OCI-LY7 (cell line): ENCODE results near the gene SLC39A10. TPM values are rescaled to one million over a fixed set of nuclear protein-coding genes. Genes with fewer than 3 reads are reported as not detected.

ENCODE experiments used
- BruUV-seq: library from RNA; stranded (reverse); fragments of 400-500 nt; replicated peaks from 2 replicates; lab custom pipeline; 2021; lab: Mats Ljungman, UMichigan
- CTCF ChIA-PET: fragments of 300-600 bp; sonication (Branson Sonifier 250); formaldehyde crosslinking; loops from one replicate; lab custom pipeline; 2022; ENCODE audit warnings: antibody characterized with exemption; ENCODE audit not compliant: unreplicated experiment; lab: Charles Lee
- POLR2A ChIA-PET: fragments of 300-600 bp; sonication (Branson Sonifier 250); formaldehyde crosslinking; loops from one replicate; lab custom pipeline; 2022; ENCODE audit warnings: antibody characterized with exemption; lab: Charles Lee
- DNase-seq: peaks from one replicate; pipeline ENCODE4 v3.0.0-alpha.2; 2015; ENCODE audit warnings: low spot score
- H2AFZ ChIP-seq: fragments of 200-600 bp; sonication (generic), shearing (Covaris generic); 2 replicates; pipeline ENCODE4 v1.6.1; 2014; ENCODE audit warnings: mild to moderate bottlenecking, antibody characterized with exemption, low read length, moderate library complexity
- H3K27ac ChIP-seq: fragments of 200-600 bp; sonication (generic); 2 replicates; pipeline ENCODE4 v1.5.1; 2014; ENCODE audit warnings: mixed run types, low read depth, mild to moderate bottlenecking, moderate library complexity, low read length, inconsistent platforms; ENCODE audit not compliant: poor library complexity, severe bottlenecking
- H3K36me3 ChIP-seq: fragments of 200-600 bp; sonication (generic); 2 replicates; pipeline ENCODE4 v1.6.1; 2014; ENCODE audit warnings: mild to moderate bottlenecking, antibody characterized with exemption, low read length, moderate library complexity, mixed read lengths; ENCODE audit not compliant: insufficient read depth
- H3K4me1 ChIP-seq: fragments of 200-600 bp; sonication (generic); 2 replicates; pipeline ENCODE4 v1.5.1; 2014; ENCODE audit warnings: mild to moderate bottlenecking, low read length; ENCODE audit not compliant: insufficient read depth, poor library complexity, severe bottlenecking
- H3K4me2 ChIP-seq: fragments of 200-600 bp; sonication (generic); 2 replicates; pipeline ENCODE4 v1.6.1; 2014; ENCODE audit warnings: mild to moderate bottlenecking, low read length
- H3K4me3 ChIP-seq: fragments of 200-600 bp; sonication (generic); 2 replicates; pipeline ENCODE4 v1.5.1; 2014; ENCODE audit warnings: mild to moderate bottlenecking, low read depth, low read length; ENCODE audit not compliant: poor library complexity, severe bottlenecking
- H3K79me2 ChIP-seq: fragments of 200-600 bp; sonication (generic); 2 replicates; pipeline ENCODE4 v1.6.1; 2016; ENCODE audit warnings: low read depth, mild to moderate bottlenecking, low read length, moderate library complexity, mixed read lengths; ENCODE audit not compliant: insufficient read depth
- H3K9me2 ChIP-seq: fragments of 200-600 bp; sonication (generic); 2 replicates; pipeline ENCODE4 v1.6.1; 2016; ENCODE audit warnings: mild to moderate bottlenecking, low read length, mixed read lengths; ENCODE audit not compliant: insufficient read depth
- H3K9me3 ChIP-seq: fragments of 200-600 bp; sonication (generic); 2 replicates; pipeline ENCODE4 v1.6.1; 2014; ENCODE audit warnings: mild to moderate bottlenecking, mixed run types, low read length, mixed read lengths
- H4K20me1 ChIP-seq: fragments of 200-600 bp; sonication (generic); 2 replicates; pipeline ENCODE4 v1.6.1; 2014; ENCODE audit warnings: mild to moderate bottlenecking, antibody characterized with exemption, low read length, moderate library complexity, mixed read lengths; ENCODE audit not compliant: insufficient read depth
- CTCF ChIP-seq: fragments of 200-600 bp; sonication (generic); conservative IDR thresholded peaks from 2 replicates; pipeline ENCODE4 v1.5.1; 2014; ENCODE audit warnings: mild to moderate bottlenecking, antibody characterized with exemption, low read length, moderate library complexity, mixed read lengths
- EZH2phosphoT487 ChIP-seq: fragments of 200-600 bp; sonication (generic); IDR thresholded peaks from 2 replicates; pipeline ENCODE4 v1.6.1; 2018; ENCODE audit warnings: low read depth, borderline replicate concordance, mild to moderate bottlenecking, mixed run types, antibody characterized with exemption, low read length, moderate library complexity, mixed read lengths
- intact Hi-C: fragments of 100-400 bp; cut with micrococcal nuclease; formaldehyde crosslinking; loops from one replicate; pipeline ENCODE4 v1.10.0; 2022; ENCODE audit not compliant: unreplicated experiment
- total RNA-seq, 2 experiments: library from RNA; depleted of rRNA in 1 of 2; stranded (reverse); fragments of >200 nt in 1 of 2; shearing (Covaris generic) in 1 of 2; gene quantifications; 2 replicates each; pipeline ENCODE4 v1.2.3, GENCODE V29; 2014 to 2022

Gene SLC39A10
- total RNA-seq, 2 experiments from 2014 or later, result 14.7 to 31.9 TPM

- Histone ChIP-seq H3K79me2 (no peaks in the 10 kb centered on the region), H3K9me2 (no peaks in the 10 kb centered on the region), H3K4me3 (no peak overlapping the region), H3K4me1 (no peaks in the 10 kb centered on the region), H2AFZ (no peak overlapping the region), H4K20me1 (no peaks in the 10 kb centered on the region), H3K4me2 (no peak overlapping the region), H3K27ac (no peak overlapping the region), H3K9me3 (no peaks in the 10 kb centered on the region), H3K36me3 (peaks cover 12% of the 10 kb centered on the region; the same call in 1 of the 2 replicates)
- ChIA-PET POLR2A (no interaction called here), CTCF (no interaction called here)
- intact Hi-C loops, result no loop called here
- no peak for DNase-seq
- TF ChIP-seq CTCF (no peak), EZH2phosphoT487 (no peak)
- BruUV-seq, result no TSS peak
Measured at GRCh38 chr2:195682077-195682476, 25.1 kb downstream of the SLC39A10 start.

GRCh38 chr2:195683174-195683573, 26.1 kb downstream of the SLC39A10 start:
- no TSS peak for BruUV-seq
- CTCF ChIA-PET, result no interaction called here

More at GRCh38 chr2:195683174-195683573, 26.1 kb downstream of the SLC39A10 start:
- Histone ChIP-seq H3K36me3 (peaks cover 12% of the 10 kb centered on the region; the same call in 1 of the 2 replicates), H3K9me3 (no peaks in the 10 kb centered on the region), H4K20me1 (no peaks in the 10 kb centered on the region), H3K4me1 (no peaks in the 10 kb centered on the region), H3K4me2 (no peak overlapping the region), H2AFZ (no peak overlapping the region), H3K4me3 (no peak overlapping the region), H3K9me2 (no peaks in the 10 kb centered on the region), H3K79me2 (no peaks in the 10 kb centered on the region), H3K27ac (no peak overlapping the region)
- POLR2A ChIA-PET, result no interaction called here
- intact Hi-C loops, result no loop called here
- DNase-seq, result no peak
- TF ChIP-seq CTCF, result no peak
- no peak for TF ChIP-seq EZH2phosphoT487
